HCT116 (cell line): ENCODE results near the gene ARSK. TPM values are rescaled to one million over a fixed set of nuclear protein-coding genes. Genes with fewer than 3 reads are reported as not detected.

Experiments used
- ATAC-seq: fragments of 200-7000 bp; cut with Tn5 transposase; 2 replicates; pipeline ENCODE4 v1.9.1; 2020; ENCODE audit warnings: mild to moderate bottlenecking, moderate library complexity
- BruUV-seq: library from RNA; stranded (reverse); fragments of 400-500 nt; replicated peaks from 2 replicates; lab custom pipeline; 2021; lab: Mats Ljungman, UMichigan
- CTCF ChIA-PET: fragments of 300-600 bp; sonication (Branson Sonifier 250); formaldehyde crosslinking; loops from one replicate; lab custom pipeline; 2021; ENCODE audit warnings: antibody characterized with exemption; lab: Charles Lee
- POLR2A ChIA-PET: fragments of 300-600, 350-600 bp; sonication (Branson Sonifier 250); formaldehyde crosslinking; loops from one replicate; lab custom pipeline; 2021; ENCODE audit warnings: antibody characterized with exemption; lab: Charles Lee
- RAD21 ChIA-PET, 2 experiments: fragments of 300-600 bp; sonication (Branson Sonifier 250); formaldehyde crosslinking; loops; one replicate each; lab custom pipeline; 2023; ENCODE audit warnings: low total read pairs in 2 of 2; ENCODE audit not compliant: uncharacterized antibody in 2 of 2, unreplicated experiment in 2 of 2, low non-redundant PET in 1 of 2; lab: Charles Lee
- DNase-seq: peaks from one replicate; pipeline ENCODE4 v3.0.0-alpha.2; 2010; ENCODE audit warnings: low read depth, low spot score
- H2AFZ ChIP-seq: fragments of 200-600 bp; shearing (Covaris generic), sonication (generic); 2 replicates; pipeline ENCODE4 v1.6.1; 2017; ENCODE audit warnings: low read depth, mixed run types, mixed read lengths, antibody characterized with exemption, low read length; ENCODE audit not compliant: poor library complexity, severe bottlenecking
- H3K27ac ChIP-seq: 2 replicates; pipeline ENCODE4 v1.5.1; 2012; ENCODE audit warnings: low read depth, low read length
- H3K27me3 ChIP-seq: fragments of 200-600 bp; sonication (generic); 2 replicates; pipeline ENCODE4 v1.6.1; 2016; ENCODE audit warnings: mixed run types, low read length, mixed read lengths; ENCODE audit not compliant: insufficient read depth
- H3K36me3 ChIP-seq, 2 experiments: fragments of 200-500 bp in 1 of 2; fragments of 200-600 bp in 1 of 2; sonication (Bioruptor generic) in 1 of 2; sonication (generic) in 1 of 2; 2 replicates each; pipeline versions ENCODE4 v1.5.1 to v1.6.1; 2014 to 2016; ENCODE audit warnings: low read length in 2 of 2, inconsistent platforms in 1 of 2, mixed read lengths in 1 of 2, mixed run types in 1 of 2; ENCODE audit not compliant: insufficient read depth in 2 of 2, control insufficient read depth in 1 of 2
- H3K4me1 ChIP-seq, 2 experiments: fragments of 200-600 bp in 1 of 2; sonication (generic) in 1 of 2; 2 replicates each; pipeline versions ENCODE4 v1.5.1 to v1.6.1; 2012 to 2017; ENCODE audit warnings: low read length in 2 of 2, inconsistent platforms in 1 of 2, mild to moderate bottlenecking in 1 of 2, mixed read lengths in 1 of 2, mixed run types in 1 of 2, moderate library complexity in 1 of 2; ENCODE audit not compliant: insufficient read depth in 2 of 2, control insufficient read depth in 1 of 2
- H3K4me2 ChIP-seq: fragments of 200-600 bp; sonication (generic); 2 replicates; pipeline ENCODE4 v1.6.1; 2017; ENCODE audit warnings: mixed run types, low read length, mixed read lengths
- H3K4me3 ChIP-seq, 2 experiments: fragments of 200-600 bp in 1 of 2; sonication (generic) in 1 of 2; replicated peaks in 1 of 2; 2 replicates each; pipeline ENCODE4 v1.5.1; 2011 to 2016; ENCODE audit warnings: low read length in 2 of 2, control low read depth in 1 of 2, low read depth in 1 of 2, mild to moderate bottlenecking in 1 of 2, mixed read lengths in 1 of 2, mixed run types in 1 of 2
- H3K79me2 ChIP-seq: fragments of 200-600 bp; sonication (generic); 2 replicates; pipeline ENCODE4 v1.6.1; 2017; ENCODE audit warnings: mild to moderate bottlenecking, mixed run types, low read length, moderate library complexity, mixed read lengths; ENCODE audit not compliant: insufficient read depth
- H3K9ac ChIP-seq: fragments of 200-600 bp; sonication (generic); 2 replicates; pipeline ENCODE4 v1.6.1; 2016; ENCODE audit warnings: low read length, mixed read lengths
- H3K9me2 ChIP-seq: fragments of 200-600 bp; sonication (generic), shearing (Covaris generic); 2 replicates; pipeline ENCODE4 v1.6.1; 2017; ENCODE audit warnings: mixed run types, mild to moderate bottlenecking, moderate library complexity; ENCODE audit not compliant: insufficient read depth
- H3K9me3 ChIP-seq, 2 experiments: fragments of 200-500 bp in 1 of 2; fragments of 200-600 bp in 1 of 2; sonication (Bioruptor generic) in 1 of 2; sonication (generic) in 1 of 2; 2 replicates each; pipeline ENCODE4 v1.6.1; 2014 to 2017; ENCODE audit warnings: low read length in 2 of 2, mixed read lengths in 2 of 2, inconsistent platforms in 1 of 2, low read depth in 1 of 2, mild to moderate bottlenecking in 1 of 2, mixed run types in 1 of 2, moderate library complexity in 1 of 2; ENCODE audit not compliant: control insufficient read depth in 1 of 2, insufficient read depth in 1 of 2
- H4K20me1 ChIP-seq: fragments of 200-600 bp; sonication (generic), shearing (Covaris generic); 2 replicates; pipeline ENCODE4 v1.6.1; 2017; ENCODE audit warnings: mixed run types, mild to moderate bottlenecking, moderate library complexity; ENCODE audit not compliant: insufficient read depth
- ATF3 ChIP-seq: IDR thresholded peaks from 2 replicates; pipeline ENCODE4 v1.6.1; 2012
- CBX3 ChIP-seq: IDR thresholded peaks from 2 replicates; pipeline ENCODE4 v1.6.1; 2012; ENCODE audit warnings: low read depth
- CEBPB ChIP-seq: IDR thresholded peaks from 2 replicates; pipeline ENCODE4 v1.6.1; 2012; ENCODE audit warnings: low read depth
- EGR1 ChIP-seq: IDR thresholded peaks from 2 replicates; pipeline ENCODE4 v1.6.1; 2012; ENCODE audit warnings: low read depth
- ELF1 ChIP-seq: IDR thresholded peaks from 2 replicates; pipeline ENCODE4 v1.6.1; 2012; ENCODE audit warnings: low read depth, borderline replicate concordance
- EZH2phosphoT487 ChIP-seq: fragments of 200-600 bp; IDR thresholded peaks from 2 replicates; pipeline ENCODE4 v1.6.1; 2018; ENCODE audit warnings: antibody characterized with exemption, borderline replicate concordance
- FOSL1 ChIP-seq: IDR thresholded peaks from 2 replicates; pipeline ENCODE4 v1.6.1; 2012; ENCODE audit warnings: low read depth
- JUND ChIP-seq: IDR thresholded peaks from 2 replicates; pipeline ENCODE4 v1.6.1; 2012
- POLR2A ChIP-seq: IDR thresholded peaks from 2 replicates; pipeline ENCODE4 v1.7.0; 2011; ENCODE audit warnings: borderline replicate concordance; ENCODE audit not compliant: insufficient read depth, insufficient read length; ENCODE audit errors: extremely low read depth
- POLR2AphosphoS5 ChIP-seq: IDR thresholded peaks from 2 replicates; pipeline ENCODE4 v1.6.1; 2011; ENCODE audit warnings: mild to moderate bottlenecking, low read depth, low read length, moderate library complexity
- RAD21 ChIP-seq: IDR thresholded peaks from 2 replicates; pipeline ENCODE4 v1.6.1; 2012; ENCODE audit warnings: low read depth, mild to moderate bottlenecking
- REST ChIP-seq: IDR thresholded peaks from 2 replicates; pipeline ENCODE4 v1.6.1; 2012; ENCODE audit warnings: low read depth
- SIN3A ChIP-seq: IDR thresholded peaks from 2 replicates; pipeline ENCODE4 v1.6.1; 2012; ENCODE audit warnings: low read depth
- SRF ChIP-seq: IDR thresholded peaks from 2 replicates; pipeline ENCODE4 v1.6.1; 2012; ENCODE audit warnings: low read depth
- YY1 ChIP-seq: IDR thresholded peaks from 2 replicates; pipeline ENCODE4 v1.6.1; 2011; ENCODE audit warnings: low read length, low read depth, moderate library complexity, mild to moderate bottlenecking; ENCODE audit not compliant: insufficient replicate concordance; ENCODE audit errors: extremely low read depth
- ZBTB33 ChIP-seq: IDR thresholded peaks from 2 replicates; pipeline ENCODE4 v1.6.1; 2011; ENCODE audit warnings: mild to moderate bottlenecking, low read length, moderate library complexity; ENCODE audit not compliant: insufficient replicate concordance; ENCODE audit errors: extremely low read depth
- ZFX ChIP-seq: fragments of 450-650 bp; IDR thresholded peaks from 2 replicates; pipeline ENCODE4 v1.6.1; 2017
- ZNF274 ChIP-seq: fragments of 200-500 bp; sonication (Bioruptor generic); IDR thresholded peaks from 2 replicates; pipeline ENCODE4 v1.6.1; 2014; ENCODE audit warnings: mild to moderate bottlenecking, low read depth, low read length, inconsistent platforms
- intact Hi-C: fragments of 100-400 bp; cut with micrococcal nuclease; formaldehyde crosslinking; loops from 2 replicates; pipeline ENCODE4 v1.10.0; 2022
- total RNA-seq: library from RNA; stranded (reverse); gene quantifications from one replicate; pipeline ENCODE4 v1.2.1, GENCODE V29; 2021; ENCODE audit not compliant: unreplicated experiment

ARSK gene
- total RNA-seq, 1 experiment from 2014 or later, result 4.6 TPM

- ATAC-seq, result no peak
- Histone ChIP-seq H3K36me3 (no peaks in the 10 kb centered on the region), H3K4me3 (no peak overlapping the region), H3K27ac (no peak overlapping the region), H3K9me3 (no peaks in the 10 kb centered on the region), H3K27me3 (no peaks in the 10 kb centered on the region), H4K20me1 (no peaks in the 10 kb centered on the region), H3K9me2 (no peaks in the 10 kb centered on the region; the same call in 1 of the 2 replicates), H3K4me2 (no peak overlapping the region), H2AFZ (no peak overlapping the region), H3K79me2 (no peaks in the 10 kb centered on the region), H3K4me1 (no peaks in the 10 kb centered on the region), H3K9ac (no peak overlapping the region)
- no TSS peak for BruUV-seq
- no peak for DNase-seq
- ChIA-PET CTCF (no interaction called here), RAD21 (no interaction called here), POLR2A (no interaction called here)
- no peak for TF ChIP-seq ZFX
- TF ChIP-seq RAD21, result no peak
- no peak for TF ChIP-seq EZH2phosphoT487
- no peak for TF ChIP-seq POLR2A
- TF ChIP-seq SIN3A, result no peak
- no peak for TF ChIP-seq FOSL1
- TF ChIP-seq EGR1, result no peak
- no peak for TF ChIP-seq ATF3
- intact Hi-C loops, result no loop called here
Observed at GRCh38 chr5:95623706-95624105, 68.8 kb downstream of the ARSK start.

- Histone ChIP-seq H2AFZ (no peak overlapping the region), H3K79me2 (no peaks in the 10 kb centered on the region), H3K4me3 (no peak overlapping the region), H3K27me3 (no peaks in the 10 kb centered on the region), H3K27ac (no peak overlapping the region), H3K9me3 (no peaks in the 10 kb centered on the region), H3K4me2 (no peak overlapping the region), H3K9ac (no peak overlapping the region), H4K20me1 (no peaks in the 10 kb centered on the region), H3K9me2 (no peaks in the 10 kb centered on the region; the same call in 1 of the 2 replicates), H3K36me3 (no peaks in the 10 kb centered on the region), H3K4me1 (no peaks in the 10 kb centered on the region)
- ATAC-seq (no peak), DNase-seq (no peak)
- POLR2A ChIA-PET, result no interaction called here
- BruUV-seq, result no TSS peak
- intact Hi-C loops, result no loop called here
- CTCF ChIA-PET, result no interaction called here
- RAD21 ChIA-PET, result no interaction called here
- no peak for TF ChIP-seq ZBTB33
- TF ChIP-seq EZH2phosphoT487, result no peak
- no peak for TF ChIP-seq ZNF274
- no peak for TF ChIP-seq RAD21
- TF ChIP-seq YY1, result no peak
- TF ChIP-seq REST, result no peak
- no peak for TF ChIP-seq ELF1
- no peak for TF ChIP-seq JUND
- no peak for TF ChIP-seq CEBPB
- TF ChIP-seq POLR2AphosphoS5, result no peak
- no peak for TF ChIP-seq SIN3A
- TF ChIP-seq ZFX, result no peak
- TF ChIP-seq SRF, result no peak
- TF ChIP-seq CBX3, result no peak
Observed at GRCh38 chr5:95624368-95624767, 69.5 kb downstream of the ARSK start.
